NCI-H1048 (cell line): Measurements from ENCODE around the gene APLP2.
"Not testable (repeated sequence)": the region's sequence is repeated elsewhere in the genome, so short reads cannot be mapped to it uniquely, and the experiment has no call there.

Experiments
- DNase-seq: peaks from one replicate; lab custom pipeline; 2025; lab: John Stamatoyannopoulos, UW

The APLP2 gene

DNA sequence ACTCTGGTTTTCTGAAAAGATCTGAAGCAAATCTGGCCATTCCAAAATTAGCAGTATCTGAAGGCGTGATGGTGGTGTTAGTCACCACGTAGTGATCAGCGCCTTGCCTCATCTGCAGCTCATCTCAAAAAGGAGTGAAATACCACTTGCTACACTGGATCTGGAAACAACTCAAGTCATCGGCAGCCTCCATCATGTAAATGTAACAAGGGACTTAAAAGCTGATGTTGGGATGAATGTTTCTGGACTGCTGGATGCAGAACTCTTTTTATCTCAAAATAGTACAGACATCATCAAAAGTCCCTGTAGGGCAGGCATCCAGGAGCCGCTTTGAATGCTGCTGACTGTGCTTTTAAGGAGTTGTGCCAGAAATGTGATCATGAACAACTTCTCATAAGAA, 14.1 kb upstream of the APLP2 start:
- no peak for DNase-seq

DNA sequence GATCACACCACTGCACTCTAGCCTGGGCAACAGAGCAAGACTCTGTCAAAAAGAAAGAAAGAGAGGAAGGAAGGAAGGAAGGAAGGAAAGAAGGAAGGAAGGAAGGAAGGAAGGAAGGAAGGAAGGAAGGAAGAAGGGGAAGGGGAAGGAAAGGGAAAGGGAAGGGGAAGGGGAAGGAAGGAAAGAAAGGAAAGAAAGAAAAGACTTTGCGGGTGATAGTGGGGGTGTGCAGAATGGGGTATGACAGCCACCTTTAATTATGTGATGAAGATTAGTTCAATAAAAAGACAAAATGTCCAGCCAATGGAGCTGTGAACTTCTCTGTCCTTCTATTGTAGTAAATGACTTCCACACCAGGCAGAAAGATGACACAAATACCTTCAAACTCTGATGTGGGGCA, 8.7 kb upstream of the APLP2 start:
- no peak for DNase-seq

DNA sequence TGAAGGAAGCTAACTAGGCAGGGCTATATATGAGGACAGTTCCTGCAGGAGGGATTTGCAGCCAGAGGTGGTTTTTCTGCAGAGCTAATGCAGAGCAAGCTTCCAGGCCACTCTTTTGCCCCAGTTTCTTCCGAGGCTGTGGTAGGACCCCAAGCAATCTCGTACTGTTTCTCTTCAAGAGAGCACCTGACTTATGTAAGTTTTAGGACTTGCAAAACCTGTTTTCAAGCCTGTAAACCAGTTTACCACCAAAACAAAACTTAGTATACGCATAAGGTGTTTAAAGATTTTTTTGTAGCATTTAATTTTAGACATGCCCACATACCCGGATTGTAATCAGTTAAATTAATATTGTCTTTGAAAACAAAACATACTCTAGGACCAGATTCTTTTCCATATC, 7.7 kb upstream of the APLP2 start:
- DNase-seq, result no peak

DNA sequence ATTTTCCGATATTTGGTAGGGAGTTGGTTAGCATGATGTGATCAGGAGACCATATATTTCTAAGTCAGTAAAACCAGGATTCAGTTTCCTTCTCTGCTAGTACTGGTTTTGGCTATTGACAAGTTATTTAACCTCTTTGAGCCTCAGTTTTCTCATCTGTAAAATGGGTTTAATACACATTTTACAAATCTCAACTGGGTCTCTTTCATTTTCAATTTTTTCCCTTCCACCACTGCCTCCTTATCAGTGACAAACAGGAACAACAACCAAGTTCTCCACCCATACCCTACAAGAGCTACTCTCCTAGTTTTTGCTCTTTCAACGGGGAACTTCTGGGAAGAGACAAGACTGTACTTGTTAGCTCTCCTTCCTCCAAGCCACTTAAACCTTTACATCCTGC, 6.2 kb upstream of the APLP2 start:
- no peak for DNase-seq

DNA sequence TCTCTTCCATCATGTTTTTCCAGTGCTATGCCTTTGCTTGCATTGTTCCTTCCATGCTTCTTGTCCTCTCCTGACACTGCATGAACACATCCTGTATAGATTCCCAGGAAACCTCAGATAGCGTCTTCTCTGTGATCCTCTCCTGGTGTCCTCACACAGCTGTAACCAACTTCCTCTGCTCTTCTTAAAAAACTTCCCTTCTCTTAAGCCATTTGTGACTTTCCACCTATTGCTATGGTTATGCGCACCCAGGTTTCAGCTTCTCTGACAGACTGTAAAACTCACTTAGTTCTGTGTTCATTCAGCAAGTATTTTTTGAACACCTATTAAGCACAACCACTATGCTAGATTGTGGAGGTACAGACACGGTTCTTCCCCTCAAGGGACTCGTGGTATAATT, 5.1 kb upstream of the APLP2 start:
- no peak for DNase-seq

DNA sequence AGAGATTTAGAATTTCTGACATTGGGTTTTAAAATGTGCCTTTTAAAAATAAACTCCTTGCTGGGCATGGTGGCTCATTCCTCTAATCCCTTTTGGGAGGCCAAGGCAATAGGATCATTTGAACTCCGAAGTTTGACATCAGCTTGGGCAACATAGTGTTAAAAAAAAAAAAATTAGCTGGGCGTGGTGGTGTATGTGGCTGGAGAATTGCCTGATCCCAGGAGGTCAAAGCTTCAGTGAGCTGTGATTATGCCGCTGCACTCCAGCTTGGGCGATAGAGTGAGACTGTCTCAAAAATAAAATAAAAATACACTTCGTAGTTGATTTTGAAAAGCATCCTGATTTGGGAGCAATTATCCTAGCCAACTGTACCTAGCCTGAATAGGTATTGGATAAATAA, 3.4 kb upstream of the APLP2 start:
- DNase-seq, result no peak

DNA sequence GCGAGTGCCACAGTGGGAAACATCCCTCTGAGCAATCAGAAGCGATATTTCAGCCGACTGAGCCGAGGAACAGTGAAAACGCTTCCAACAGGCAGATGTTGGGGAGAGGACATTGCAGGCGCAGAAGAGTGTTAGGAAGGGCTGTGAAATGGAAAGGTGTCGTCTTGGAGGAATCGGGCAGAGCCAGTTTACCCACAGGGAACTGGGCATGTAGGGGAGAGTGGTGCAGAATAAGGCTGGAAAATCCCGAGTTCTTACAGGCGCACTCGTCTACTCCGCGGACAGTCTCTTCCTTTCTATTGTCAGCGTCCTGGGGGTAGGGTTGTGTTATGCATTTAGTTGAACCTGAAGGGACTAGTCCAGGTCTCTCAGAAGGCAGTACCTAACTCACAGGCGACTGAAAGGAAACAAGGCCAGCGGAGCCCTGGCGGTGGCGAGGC, 1.1 kb upstream of the APLP2 start:
- no peak for DNase-seq

DNA sequence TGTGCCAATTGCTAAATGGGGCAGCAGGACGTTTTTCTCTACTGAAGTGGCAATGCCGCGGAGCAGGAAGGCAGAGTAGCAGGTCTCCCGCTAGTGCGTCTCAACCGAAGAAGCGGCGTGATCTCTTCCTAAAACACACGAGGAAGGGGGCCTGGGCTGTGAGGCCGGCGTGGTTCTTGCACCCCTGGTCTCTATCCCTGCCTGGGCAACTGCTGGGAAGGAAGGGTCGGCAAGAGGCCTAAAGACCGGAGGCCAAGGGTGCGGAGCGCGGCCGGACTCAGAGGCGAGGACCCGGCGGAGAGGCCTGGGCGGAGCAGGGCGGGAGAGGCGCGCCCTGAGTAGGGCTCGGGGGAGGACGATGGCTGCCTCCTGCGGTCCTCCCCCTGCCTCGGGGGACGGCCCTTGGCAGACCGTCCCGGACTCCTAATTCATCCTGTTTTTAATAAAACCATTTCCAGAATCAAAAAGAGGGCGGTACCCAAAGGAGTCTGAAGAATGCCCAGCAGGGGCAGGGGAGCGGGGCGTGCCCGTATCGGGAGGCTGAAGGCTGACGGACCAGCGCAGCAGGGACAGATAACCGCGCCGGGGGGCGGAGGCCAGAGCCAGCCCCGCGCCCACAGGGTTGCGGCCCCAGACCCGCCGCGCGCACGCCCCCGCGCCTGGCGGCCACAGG, 572 bp upstream of the APLP2 start:
- peak; percentile 69 for DNase-seq

DNA sequence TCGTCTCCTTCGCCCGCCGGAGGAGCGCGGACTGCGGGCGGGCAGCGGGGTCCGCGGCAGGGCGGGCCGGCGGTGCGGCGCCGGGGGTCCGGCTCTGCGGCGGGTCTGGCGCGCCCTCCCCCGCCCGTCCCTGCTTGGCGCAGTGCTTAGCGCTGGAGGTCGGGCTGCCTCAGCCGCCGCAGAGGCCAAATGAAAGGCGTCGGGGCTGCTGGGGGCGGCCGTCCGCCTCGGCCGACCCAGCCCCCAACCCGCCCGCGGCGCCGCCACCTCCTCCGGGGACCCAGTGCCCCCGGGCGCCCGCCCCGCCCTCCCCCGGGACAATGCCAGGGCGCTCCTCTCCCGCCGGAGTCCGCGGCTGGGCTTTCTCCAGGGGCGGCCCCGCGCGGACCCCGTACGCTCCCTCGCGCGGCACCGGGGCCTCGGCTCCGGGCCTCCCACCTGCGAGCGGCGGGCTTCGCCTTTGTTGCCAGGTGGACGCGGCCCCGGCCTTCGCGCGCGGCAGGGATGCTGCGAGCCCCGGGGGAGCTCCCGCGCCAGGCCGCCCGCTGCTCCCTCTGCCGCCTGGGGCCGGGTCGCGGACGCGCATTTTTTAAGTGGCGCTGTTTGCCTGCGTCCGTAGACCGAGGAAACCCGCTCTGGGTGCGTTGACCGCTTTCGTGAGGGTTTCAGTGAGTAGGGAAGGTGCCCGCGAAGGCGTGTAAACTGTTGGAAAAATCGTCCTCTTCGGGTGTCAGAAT, 583 bp downstream of the APLP2 start:
- DNase-seq, result no peak

DNA sequence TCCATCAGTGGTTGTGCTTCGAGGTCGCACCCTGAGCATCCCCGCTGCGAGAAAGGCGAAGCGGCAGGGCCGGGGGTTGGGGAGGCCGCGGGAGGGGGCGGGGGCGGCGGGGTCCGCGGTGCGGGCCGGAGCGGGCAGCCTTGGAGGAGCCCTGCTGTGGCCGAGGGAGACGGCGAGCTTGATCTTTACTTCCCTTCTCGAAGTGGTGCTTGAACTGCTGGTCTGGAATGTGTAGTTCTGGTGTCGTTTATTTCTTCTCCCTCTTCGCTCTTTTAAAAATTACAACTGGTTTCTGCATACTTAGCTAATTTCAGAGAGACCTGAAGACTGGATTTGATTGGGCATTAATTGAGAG, 1.1 kb downstream of the APLP2 start:
- no peak for DNase-seq

DNA sequence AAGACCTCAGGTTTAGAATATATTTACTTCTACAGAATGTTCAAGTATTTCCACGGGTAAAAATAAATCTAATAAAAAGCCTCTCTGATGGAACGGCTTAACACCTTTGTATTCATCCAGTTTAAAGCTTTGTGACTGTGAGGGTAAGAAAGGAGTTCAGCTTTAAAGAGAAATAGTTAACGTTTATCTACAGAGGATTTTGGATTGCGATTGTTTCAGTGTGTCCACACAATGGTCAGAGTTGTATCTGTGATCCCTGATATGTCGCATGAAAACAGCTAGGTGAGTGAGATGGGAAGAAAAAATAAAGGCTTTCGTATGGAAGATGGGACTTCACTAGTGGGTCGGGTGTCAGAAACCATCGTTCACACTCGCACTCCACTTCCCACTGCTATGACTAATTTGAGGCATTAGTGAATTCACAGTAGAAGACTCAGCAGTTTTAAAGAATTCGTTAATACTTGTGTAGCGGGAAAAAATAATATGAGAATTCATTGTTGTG, 1.6 kb downstream of the APLP2 start:
- DNase-seq, result no peak

DNA sequence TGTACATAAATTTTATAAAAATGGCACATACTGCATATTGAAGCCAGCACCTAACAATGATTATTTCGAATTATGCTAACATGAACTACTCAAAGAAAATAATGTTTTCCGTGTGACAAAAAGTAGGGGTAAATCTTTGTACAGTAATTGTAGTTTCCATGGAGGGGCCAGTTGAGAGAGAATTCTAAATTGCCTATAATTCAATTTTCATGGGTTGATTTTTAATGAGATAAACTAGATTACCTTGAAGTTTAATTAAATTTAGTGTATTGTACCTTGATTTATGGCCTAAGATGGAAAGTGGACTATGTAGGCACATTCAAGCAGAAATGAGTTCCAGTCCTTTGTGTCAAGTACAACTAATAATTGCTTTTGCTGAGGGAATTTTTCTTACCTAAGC, 5.0 kb downstream of the APLP2 start:
- no peak for DNase-seq

DNA sequence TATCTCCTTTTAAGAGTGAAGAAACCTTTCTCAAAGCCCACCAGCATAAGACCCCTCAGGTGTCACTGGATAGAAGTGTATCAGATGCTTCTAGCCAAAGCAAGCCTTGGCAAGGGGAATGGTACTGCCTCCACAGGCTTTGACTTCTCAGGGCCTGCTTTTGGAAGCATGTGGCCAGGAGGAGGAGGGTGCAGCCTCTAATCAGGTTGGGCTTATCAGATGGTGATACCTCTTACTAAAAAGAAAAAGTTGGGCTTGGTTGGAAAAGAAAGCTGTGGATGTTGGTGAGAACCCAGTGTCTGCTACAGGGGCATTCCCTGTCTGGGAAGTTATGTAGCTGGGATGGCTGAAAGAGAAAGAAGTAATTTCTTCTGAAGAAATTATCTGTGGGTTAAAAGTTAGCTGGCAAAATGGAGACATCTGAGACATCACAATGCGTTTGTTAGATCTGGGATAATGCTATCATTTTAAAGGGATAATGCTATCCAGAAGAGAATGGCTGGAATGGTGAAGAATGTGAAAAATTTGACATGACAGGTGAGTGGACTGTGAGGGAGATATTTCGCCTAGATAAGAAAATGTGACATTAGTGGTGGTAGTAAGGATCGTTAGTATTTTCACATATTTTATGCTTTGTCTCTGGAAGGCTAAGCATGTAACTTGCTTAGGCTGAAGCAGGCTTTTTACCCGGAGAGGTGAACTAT, 7.2 kb downstream of the APLP2 start:
- no peak for DNase-seq

DNA sequence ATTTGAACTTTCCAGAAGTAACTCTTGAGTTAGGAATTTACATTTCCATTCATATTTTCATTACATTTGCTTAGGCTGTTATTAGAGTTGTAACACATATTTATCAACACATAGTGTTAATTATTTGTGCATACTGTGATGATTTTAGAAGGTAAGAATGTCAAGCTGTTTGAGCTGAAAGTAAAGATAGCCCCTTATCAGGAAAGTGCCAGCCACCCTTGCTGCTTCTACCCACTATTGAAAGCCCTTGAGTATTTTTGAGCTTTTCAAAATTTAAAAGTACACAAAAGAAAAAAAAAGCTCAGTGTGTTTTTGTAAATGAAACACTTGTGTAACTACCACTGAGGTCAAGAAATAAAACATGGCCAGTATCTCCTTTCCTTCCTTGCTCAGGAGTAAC, 8.0 kb downstream of the APLP2 start:
- no peak for DNase-seq

DNA sequence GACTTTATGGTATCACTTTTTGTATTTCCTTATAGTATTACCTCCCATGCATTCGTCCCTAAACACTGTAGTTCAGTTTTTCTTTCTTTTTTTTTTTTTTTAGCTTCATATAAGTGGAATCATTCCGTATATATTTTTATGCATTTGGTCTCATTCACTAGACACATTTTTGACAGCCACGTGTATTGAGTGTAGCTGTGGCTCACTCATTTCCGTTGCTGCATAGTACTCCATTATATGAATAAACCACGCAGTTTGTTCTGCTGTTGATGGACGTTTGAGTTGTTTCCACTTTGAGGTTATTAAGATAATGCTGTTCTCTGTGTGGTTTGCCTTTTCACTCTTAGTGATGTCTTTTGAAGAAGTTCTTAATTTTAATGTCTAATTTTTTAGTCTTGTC, 8.4 kb downstream of the APLP2 start:
- DNase-seq, result no peak

DNA sequence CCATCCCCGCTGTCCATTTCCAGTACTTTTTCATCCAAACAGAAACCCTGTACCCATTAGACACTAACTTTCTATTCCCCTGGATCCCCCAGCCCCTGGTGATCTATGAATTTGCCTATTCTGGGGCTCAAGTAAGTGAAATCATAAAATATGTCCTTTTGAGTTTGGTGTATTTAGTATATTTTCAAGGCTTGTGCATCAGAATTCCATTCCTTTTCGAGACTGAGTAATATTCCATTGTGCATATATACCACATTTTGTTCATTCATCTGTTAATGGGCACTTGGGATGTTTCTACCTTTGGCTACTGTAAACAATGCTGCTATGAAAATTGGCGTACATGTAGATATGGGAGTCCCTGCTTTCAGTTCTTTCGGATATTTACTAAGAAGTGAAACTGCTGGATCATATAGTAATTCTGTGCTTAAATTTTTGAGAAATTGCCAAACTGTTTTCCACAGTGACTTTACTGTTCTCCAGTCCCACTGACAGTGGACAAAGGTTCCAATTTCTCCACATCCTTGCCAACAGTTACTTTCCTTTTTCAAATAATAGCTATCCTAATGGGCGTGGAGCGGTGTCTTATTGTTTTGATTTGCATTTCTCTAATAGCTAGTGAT, 16.1 kb downstream of the APLP2 start:
- no peak for DNase-seq

DNA sequence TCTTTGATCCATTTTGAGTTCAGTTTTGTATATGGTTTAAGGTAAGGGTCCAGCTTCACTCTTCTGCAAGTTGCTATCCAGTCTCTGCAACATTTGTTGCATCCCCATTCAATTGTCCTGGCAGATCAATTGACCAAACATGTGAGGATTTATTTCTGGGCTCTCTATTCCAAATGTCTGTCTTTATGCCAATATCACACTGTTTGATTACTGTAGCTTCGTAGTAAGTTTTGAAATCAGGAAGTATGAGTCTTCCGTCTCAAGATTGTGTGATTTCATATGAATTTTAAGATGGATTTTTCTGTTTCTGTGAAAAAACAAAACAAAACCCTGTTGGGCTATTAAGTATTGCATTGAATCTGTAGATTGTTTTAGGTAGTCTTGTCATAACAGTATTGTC, 17.0 kb downstream of the APLP2 start:
- DNase-seq, result no peak

DNA sequence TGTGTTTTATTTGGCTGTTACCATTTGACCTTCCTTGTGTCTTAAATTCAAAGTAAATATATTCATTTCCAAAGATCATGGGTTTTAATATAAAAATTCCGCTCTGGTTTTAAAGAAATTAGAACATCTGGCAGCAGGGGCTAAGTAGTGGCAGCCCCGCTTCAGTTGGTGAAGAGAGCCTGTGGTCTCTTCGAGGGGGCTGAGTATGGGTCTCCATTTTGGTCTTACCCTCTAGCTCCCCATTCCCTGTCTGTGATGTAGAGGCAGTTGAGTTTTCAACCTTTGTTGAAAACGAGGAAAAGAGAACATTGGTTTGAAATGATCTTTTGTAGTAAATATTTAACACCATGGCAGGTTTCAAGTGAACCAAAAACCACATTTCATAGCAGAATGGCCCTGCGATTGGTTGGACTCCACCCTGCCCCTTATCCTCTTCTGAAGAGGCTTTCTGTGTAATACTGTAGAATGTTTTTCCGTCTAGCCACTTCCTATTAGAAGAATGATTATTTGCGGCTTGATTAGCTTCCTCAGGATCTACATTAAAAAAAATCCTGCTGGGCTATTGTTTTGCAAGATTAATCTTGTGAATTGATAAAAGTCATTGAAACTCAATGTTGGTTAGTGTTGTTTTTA, 17.7 kb downstream of the APLP2 start:
- DNase-seq, result no peak

DNA sequence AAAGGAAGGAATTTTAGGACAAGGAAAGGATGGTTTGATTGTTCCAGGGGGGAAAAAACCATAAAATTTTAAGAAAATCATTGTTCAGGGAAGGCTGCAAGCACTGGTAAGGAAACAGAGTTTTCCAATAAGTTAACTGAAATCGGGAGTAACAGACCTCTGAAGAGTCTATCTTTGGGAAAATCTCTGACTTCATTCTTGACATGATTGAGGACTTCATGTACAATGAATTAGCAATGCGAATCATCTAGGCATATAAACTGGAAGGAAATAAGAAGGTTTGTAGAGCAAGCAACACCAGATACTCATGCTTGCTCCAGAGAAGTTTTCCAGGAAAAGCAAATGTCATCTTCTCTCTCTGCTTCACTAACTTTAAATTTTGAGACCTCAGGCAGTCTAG, 18.5 kb downstream of the APLP2 start:
- no peak for DNase-seq

DNA sequence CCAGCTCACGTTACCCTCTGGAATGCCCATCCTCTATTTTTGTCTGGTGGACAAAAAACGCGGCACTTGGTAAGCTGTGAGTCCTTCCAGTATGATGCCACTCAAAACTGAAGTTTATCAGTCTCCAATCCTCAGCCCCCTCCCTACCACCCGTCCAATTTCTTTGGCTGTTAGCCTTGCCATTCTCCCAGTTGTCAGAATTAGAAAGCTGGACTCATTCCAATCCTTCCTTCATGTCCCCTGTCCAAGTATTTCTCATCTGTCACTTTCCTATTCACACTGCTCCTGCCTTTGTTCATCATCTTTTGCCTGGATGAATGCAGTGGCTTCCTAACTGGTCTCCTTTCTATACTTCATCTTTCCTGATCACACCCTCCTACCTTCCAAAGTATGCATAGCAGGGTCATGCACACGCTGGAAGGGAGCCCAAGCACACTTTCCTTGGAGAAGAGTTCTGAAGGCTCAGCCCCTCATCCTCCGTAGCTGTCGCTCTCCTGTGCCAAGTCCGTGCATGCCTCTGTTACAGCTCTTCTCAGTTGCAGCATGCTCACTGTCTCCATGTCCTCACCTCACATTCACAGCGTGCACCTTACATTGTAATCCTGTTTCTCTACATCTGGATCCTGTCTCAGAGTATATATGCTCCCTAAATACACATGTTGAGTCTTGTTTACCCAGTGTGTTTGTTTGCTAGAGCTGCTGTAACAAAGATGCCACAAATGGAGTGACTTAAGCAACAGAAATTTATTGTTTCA, 19.4 kb downstream of the APLP2 start:
- no peak for DNase-seq

DNA sequence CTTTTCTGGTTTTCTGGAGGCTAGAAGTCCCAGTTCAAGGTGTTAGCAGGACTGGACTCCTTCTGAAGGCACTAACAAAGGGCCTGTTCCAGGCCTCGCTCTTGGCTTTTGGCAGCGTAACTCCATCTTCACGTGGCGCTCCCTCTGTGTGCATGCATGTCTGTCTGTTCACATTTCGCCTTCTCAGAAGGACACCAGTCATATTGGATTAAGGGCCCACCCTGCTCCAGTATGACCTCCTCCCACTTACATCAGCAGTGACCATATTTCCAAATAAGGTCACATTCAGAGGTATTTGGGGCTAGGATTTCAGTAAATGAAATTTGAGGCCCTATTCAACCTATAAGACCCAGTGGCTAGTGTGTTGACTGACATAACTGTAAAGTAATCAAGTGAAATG, 20.0 kb downstream of the APLP2 start:
- DNase-seq, result no peak

DNA sequence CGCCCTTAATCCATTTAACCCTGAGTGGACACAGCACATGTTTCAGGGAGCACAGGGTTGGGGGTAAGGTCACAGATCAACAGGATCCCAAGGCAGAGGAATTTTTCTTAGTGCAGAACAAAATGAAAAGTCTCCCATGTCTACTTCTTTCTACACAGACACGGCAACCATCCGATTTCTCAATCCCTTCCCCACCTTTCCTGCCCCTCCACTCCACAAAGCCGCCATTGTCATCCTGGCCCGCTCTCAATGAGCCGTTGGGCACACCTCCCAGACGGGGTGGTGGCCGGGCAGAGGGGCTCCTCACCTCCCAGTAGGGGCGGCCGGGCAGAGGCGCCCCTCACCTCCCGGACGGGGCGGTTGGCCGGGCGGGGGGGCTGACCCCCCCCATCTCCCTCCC, 20.8 kb downstream of the APLP2 start:
- not testable (repeated sequence) for DNase-seq
